K562 (cell line): ENCODE data around the gene ITPRIPL1. TPM values are rescaled to one million over a fixed set of nuclear protein-coding genes. Genes with fewer than 3 reads are reported as not detected.

Experiments used
- ATAC-seq: fragments of 200-7000 bp; cut with Tn5 transposase; 3 replicates; pipeline ENCODE4 v1.9.1; 2020; ENCODE audit warnings: moderate library complexity
- BruUV-seq: library from RNA; stranded (reverse); fragments of 400-500 nt; replicated peaks from 2 replicates; lab custom pipeline; 2021; lab: Mats Ljungman, UMichigan
- CTCF ChIA-PET: fragments of 300-600 bp; formaldehyde crosslinking; extraction: SDS; loops from one replicate; lab custom pipeline; 2021; ENCODE audit warnings: low intra/inter-chr PET ratio; lab: Yijun Ruan, JAX
- POLR2A ChIA-PET: fragments of 300-600, 350-650 bp; sonication (Branson Sonifier 250); formaldehyde crosslinking; extraction: SDS; loops from one replicate; lab custom pipeline; 2021; ENCODE audit warnings: antibody characterized with exemption, inconsistent platforms; lab: Yijun Ruan, JAX
- DNase-seq, 4 experiments: peaks; one replicate each; pipeline versions ENCODE4 v3.0.0 to v3.0.0-alpha.2; 2011 to 2018; ENCODE audit warnings: low spot score in 3 of 4, mixed read lengths in 3 of 4; ENCODE audit errors: extremely low read depth in 1 of 4
- FAIRE-seq: peaks from 2 replicates; lab custom pipeline; 2011; peaks lifted over from hg19 to GRCh38; lab: Jason Lieb, UNC
- H2AFZ ChIP-seq: 2 replicates; pipeline ENCODE4 v1.6.0; 2011; ENCODE audit warnings: low read depth, low read length, control low read depth, inconsistent platforms
- H3K27ac ChIP-seq: fragments of 200-600 bp; 3 replicates; pipeline ENCODE4 v1.8.0; 2011; ENCODE audit warnings: low read depth, mild to moderate bottlenecking, control low read depth, inconsistent platforms, low read length, moderate library complexity, mixed read lengths; ENCODE audit errors: extremely low read depth
- H3K27me3 ChIP-seq, 2 experiments: fragments of 300-600 bp in 1 of 2; 2 replicates in 1 of 2; 3 replicates in 1 of 2; pipeline versions ENCODE4 v1.6.0 to v1.8.0; 2011; ENCODE audit warnings: inconsistent platforms in 2 of 2, low read length in 2 of 2, mild to moderate bottlenecking in 1 of 2, mixed read lengths in 1 of 2, moderate library complexity in 1 of 2; ENCODE audit not compliant: control insufficient read depth in 2 of 2, insufficient read depth in 2 of 2
- H3K36me3 ChIP-seq: fragments of 300-600 bp; 3 replicates; pipeline ENCODE4 v1.8.0; 2011; ENCODE audit warnings: mild to moderate bottlenecking, low read length, inconsistent platforms; ENCODE audit not compliant: control insufficient read depth, insufficient read depth
- H3K4me1 ChIP-seq, 2 experiments: fragments of 200-600 bp in 1 of 2; replicated peaks in 1 of 2; 2 replicates in 1 of 2; 3 replicates in 1 of 2; pipeline versions ENCODE4 v1.5.1 to v1.8.0; 2011; ENCODE audit warnings: inconsistent platforms in 2 of 2, low read length in 2 of 2, mild to moderate bottlenecking in 1 of 2, mixed read lengths in 1 of 2, moderate library complexity in 1 of 2; ENCODE audit not compliant: control insufficient read depth in 2 of 2, insufficient read depth in 2 of 2
- H3K4me2 ChIP-seq: 2 replicates; pipeline ENCODE4 v1.6.1; 2011; ENCODE audit warnings: low read length, control low read depth, inconsistent platforms, mixed read lengths; ENCODE audit not compliant: insufficient read depth
- H3K4me3 ChIP-seq: fragments of 200-600 bp; sonication (generic), shearing (Covaris generic); 2 replicates; pipeline ENCODE4 v1.5.1; 2016; ENCODE audit warnings: control low read depth, inconsistent platforms
- H3K79me2 ChIP-seq: fragments of 200-600 bp; 3 replicates; pipeline ENCODE4 v1.8.0; 2011; ENCODE audit warnings: low read length, inconsistent platforms; ENCODE audit not compliant: control insufficient read depth, insufficient read depth
- H3K9ac ChIP-seq, 2 experiments: 2 replicates each; pipeline versions ENCODE4 v1.6.0 to v1.6.1; 2011; ENCODE audit warnings: low read depth in 2 of 2, low read length in 2 of 2, control low read depth in 1 of 2, inconsistent platforms in 1 of 2, mild to moderate bottlenecking in 1 of 2, mixed read lengths in 1 of 2; ENCODE audit not compliant: insufficient read depth in 1 of 2
- H3K9me1 ChIP-seq: one replicate; pipeline ENCODE4 v1.6.0; 2011; ENCODE audit warnings: inconsistent platforms, mild to moderate bottlenecking, low read length, moderate library complexity; ENCODE audit not compliant: control insufficient read depth, insufficient read depth
- H3K9me3 ChIP-seq: replicated peaks from 2 replicates; pipeline ENCODE4 v1.5.1; 2011; ENCODE audit warnings: low read depth, low read length, inconsistent platforms; ENCODE audit not compliant: control insufficient read depth, insufficient read depth
- H4K20me1 ChIP-seq: replicated peaks from 2 replicates; pipeline ENCODE4 v1.6.1; 2011; ENCODE audit warnings: low read length, inconsistent platforms, mixed read lengths; ENCODE audit not compliant: control insufficient read depth, insufficient read depth
- BRCA1 ChIP-seq, 2 experiments: fragments of 450-650 bp in 1 of 2; sonication (generic) in 1 of 2; formaldehyde crosslinking in 1 of 2; IDR thresholded peaks; 2 replicates each; pipeline versions ENCODE4 v1.5.0 to v1.6.1; 2017 to 2020; ENCODE audit warnings: mild to moderate bottlenecking in 1 of 2, missing genetic modification reagents in 1 of 2
- CEBPB ChIP-seq: fragments of 450-650 bp; IDR thresholded peaks from 2 replicates; pipeline ENCODE4 v1.6.1; 2016; ENCODE audit warnings: missing genetic modification characterization, missing compliant biosample characterization
- CEBPG ChIP-seq, 3 experiments: fragments of 200-800 bp in 1 of 3; sonication (Bioruptor generic) in 1 of 3; sonication (generic) in 1 of 3; formaldehyde crosslinking in 1 of 3; IDR thresholded peaks in 2 of 3; conservative IDR thresholded peaks in 1 of 3; 2 replicates each; pipeline versions ENCODE4 v1.6.1 to v1.8.0; 2016 to 2022; ENCODE audit warnings: missing compliant biosample characterization in 2 of 3, missing genetic modification characterization in 2 of 3, mild to moderate bottlenecking in 1 of 3, missing genetic modification reagents in 1 of 3
- ELK3 ChIP-seq: fragments of 450-650 bp; formaldehyde crosslinking; IDR thresholded peaks from 2 replicates; pipeline ENCODE4 v1.4.0; 2020; ENCODE audit warnings: mild to moderate bottlenecking
- FOXK2 ChIP-seq, 2 experiments: fragments of 450-650 bp; IDR thresholded peaks in 1 of 2; conservative IDR thresholded peaks in 1 of 2; 2 replicates each; pipeline ENCODE4 v1.6.1; 2016; ENCODE audit warnings: low read depth in 2 of 2, mild to moderate bottlenecking in 1 of 2
- RBM22 ChIP-seq: fragments of 200-400 bp; formaldehyde crosslinking; IDR thresholded peaks from 2 replicates; pipeline ENCODE4 v1.6.1; 2018; ENCODE audit warnings: low read length, low read depth; ENCODE audit not compliant: poor library complexity, severe bottlenecking
- SMAD2 ChIP-seq: fragments of 150-350 bp; IDR thresholded peaks from 2 replicates; pipeline ENCODE4 v1.6.1; 2014; ENCODE audit warnings: low read depth, mild to moderate bottlenecking, low read length
- SMARCE1 ChIP-seq: fragments of 450-650 bp; IDR thresholded peaks from 2 replicates; pipeline ENCODE4 v1.7.1; 2016; ENCODE audit warnings: mild to moderate bottlenecking
- ZMIZ1 ChIP-seq, 2 experiments: fragments of 150-350 bp in 1 of 2; IDR thresholded peaks; 2 replicates each; pipeline ENCODE4 v1.6.1; 2012 to 2016; ENCODE audit warnings: low read depth in 2 of 2, low read length in 2 of 2, mild to moderate bottlenecking in 1 of 2, moderate library complexity in 1 of 2
- ZNF23 ChIP-seq: fragments of 250-450 bp; sonication (Bioruptor Pico); IDR thresholded peaks from 2 replicates; pipeline ENCODE4 v1.4.0; 2020; ENCODE audit warnings: mild to moderate bottlenecking
- whole genome bisulfite sequencing: fragments of 100-300 bp; shearing (Covaris generic); methylation state at CpG from one replicate; pipeline ENCODE4 v1.1.6; 2016; ENCODE audit warnings: low coverage, mixed read lengths; ENCODE audit not compliant: insufficient coverage; ENCODE audit errors: missing lambda C conversion rate; 5-methylcytosine and 5-hydroxymethylcytosine counted together
- in situ Hi-C: fragments of 300-500 bp; cut with MboI; formaldehyde crosslinking; loops from 4 replicates; pipeline ENCODE4 v1.15.0; 2018; ENCODE audit warnings: inconsistent platforms, mixed read lengths
- intact Hi-C: fragments of 100-400 bp; cut with micrococcal nuclease; formaldehyde crosslinking; loops from 2 replicates; pipeline ENCODE4 v1.14.2; 2022
- polyA plus RNA-seq, 8 experiments: library from polyadenylated mRNA; depleted of rRNA in 4 of 8; stranded (reverse) in 5 of 8; unstranded in 3 of 8; fragments of >200 nt; fragmentation: Nextera tagmentation in 2 of 8; fragmentation: Illumina TruSeq in 1 of 8; extraction: Ambion mirVana in 2 of 8; extraction: Trizol in 1 of 8; gene quantifications; 2 replicates each; pipeline versions ENCODE4 v1.2.1 to v1.2.3, GENCODE V29; 2011 to 2014; ENCODE audit warnings: inconsistent platforms in 1 of 8, missing spikeins in 1 of 8
- total RNA-seq, 7 experiments: library from RNA; depleted of rRNA in 6 of 7; stranded (reverse); fragments of >200 nt in 6 of 7; fragmentation: Illumina TruSeq in 2 of 7; extraction: Trizol in 2 of 7; gene quantifications; 2 replicates each; pipeline versions ENCODE4 v1.2.1 to v1.2.3, GENCODE V29; 2011 to 2021; ENCODE audit warnings: low replicate concordance in 1 of 7
- TF ChIP-seq, protein P1 (sequence below): fragments of 150-350 bp; conservative IDR thresholded peaks from 2 replicates; pipeline ENCODE4 v1.6.1; 2014; ENCODE audit warnings: low read length

ITPRIPL1 gene
- total and polyA plus RNA-seq, 9 of the 15 experiments (the other 6 are each of a cell fraction or from before 2014, with no cell fraction given): 0.99 to 9.0 (median 6.4) TPM

DNA sequence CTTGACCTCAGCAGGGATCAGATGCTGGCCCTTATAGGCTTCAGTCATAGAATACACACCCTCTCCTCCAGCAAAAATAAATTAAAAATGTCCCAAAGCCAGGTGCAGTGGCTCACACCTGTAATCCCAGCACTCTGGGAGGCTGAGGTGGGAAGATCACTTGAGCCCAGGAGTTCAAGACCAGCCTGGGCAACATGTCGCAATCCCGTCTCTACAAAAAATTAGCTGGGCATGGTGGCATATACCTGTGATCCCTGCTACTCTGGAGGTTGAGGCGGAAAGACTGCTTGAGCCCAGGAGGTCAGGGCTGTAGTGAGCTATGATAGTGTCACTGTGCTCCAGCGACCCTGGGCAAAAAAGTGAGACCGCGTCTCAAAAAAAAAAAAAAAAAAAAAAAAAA is 4.8 kb downstream of the ITPRIPL1 start:
- no peak overlapping the region for H3K9ac ChIP-seq
- no peak for ATAC-seq
- H3K27me3 ChIP-seq: no peaks in the 10 kb centered on the region
- no peak overlapping the region for H3K27ac ChIP-seq
- peaks cover 22% of the 10 kb centered on the region for H3K79me2 ChIP-seq
- CTCF ChIA-PET: no interaction called here
- H3K36me3 ChIP-seq: peaks cover 19% of the 10 kb centered on the region; the same call in 2 of the 3 replicates
- in situ Hi-C loops: no loop called here
- FAIRE-seq: no peak
- no peak for TF ChIP-seq RBM22
- no peak for TF ChIP-seq CEBPG (CRISPR knock-in tag; IDR thresholded peaks at IDR 0.05)
- peak in 1 of 2 experiments; percentile 74; a peak in 2 of 4 replicates for TF ChIP-seq CEBPG (tag; conservative IDR thresholded peaks at IDR 0.05 in 1 of 2, IDR thresholded peaks at IDR 0.05 in 1 of 2)
- no peak for TF ChIP-seq FOXK2 (conservative IDR thresholded peaks at IDR 0.05 in 1 of 2, IDR thresholded peaks at IDR 0.05 in 1 of 2; ENCODE audit: low read depth in 2 of 2)
- no peak for TF ChIP-seq SMARCE1
- no peak for TF ChIP-seq ZMIZ1 (IDR thresholded peaks at IDR 0.05; ENCODE audit: low read depth in 2 of 2, low read length in 2 of 2)
- no peak for TF ChIP-seq BRCA1 (IDR thresholded peaks at IDR 0.05)
- no peak for TF ChIP-seq BRCA1 (CRISPR knock-in tag; IDR thresholded peaks at IDR 0.05)
- TF ChIP-seq CEBPB (tag): peak; percentile 71
- no peak for TF ChIP-seq ELK3 (CRISPR knock-in tag)
- TF ChIP-seq SMAD2: no peak
- TF ChIP-seq ZNF23: no peak
- TF ChIP-seq, protein P1, sequence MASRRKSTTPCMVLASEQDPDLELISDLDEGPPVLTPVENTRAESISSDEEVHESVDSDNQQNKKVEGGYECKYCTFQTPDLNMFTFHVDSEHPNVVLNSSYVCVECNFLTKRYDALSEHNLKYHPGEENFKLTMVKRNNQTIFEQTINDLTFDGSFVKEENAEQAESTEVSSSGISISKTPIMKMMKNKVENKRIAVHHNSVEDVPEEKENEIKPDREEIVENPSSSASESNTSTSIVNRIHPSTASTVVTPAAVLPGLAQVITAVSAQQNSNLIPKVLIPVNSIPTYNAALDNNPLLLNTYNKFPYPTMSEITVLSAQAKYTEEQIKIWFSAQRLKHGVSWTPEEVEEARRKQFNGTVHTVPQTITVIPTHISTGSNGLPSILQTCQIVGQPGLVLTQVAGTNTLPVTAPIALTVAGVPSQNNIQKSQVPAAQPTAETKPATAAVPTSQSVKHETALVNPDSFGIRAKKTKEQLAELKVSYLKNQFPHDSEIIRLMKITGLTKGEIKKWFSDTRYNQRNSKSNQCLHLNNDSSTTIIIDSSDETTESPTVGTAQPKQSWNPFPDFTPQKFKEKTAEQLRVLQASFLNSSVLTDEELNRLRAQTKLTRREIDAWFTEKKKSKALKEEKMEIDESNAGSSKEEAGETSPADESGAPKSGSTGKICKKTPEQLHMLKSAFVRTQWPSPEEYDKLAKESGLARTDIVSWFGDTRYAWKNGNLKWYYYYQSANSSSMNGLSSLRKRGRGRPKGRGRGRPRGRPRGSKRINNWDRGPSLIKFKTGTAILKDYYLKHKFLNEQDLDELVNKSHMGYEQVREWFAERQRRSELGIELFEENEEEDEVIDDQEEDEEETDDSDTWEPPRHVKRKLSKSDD: no peak
- TF ChIP-seq, all 486 proteins: peak for 2
- intact Hi-C loops: no loop called here
- no peak for DNase-seq
- peaks cover 12 to 24% of the 10 kb centered on the region in 2 experiments; a peak in 4 of 5 replicates for H3K4me1 ChIP-seq
- no peak overlapping the region for H2AFZ ChIP-seq
- no TSS peak for BruUV-seq
- WGBS: 96% methylated on average over 2 of the region's 6 CpGs
- no peaks in the 10 kb centered on the region for H3K9me1 ChIP-seq
- no peak overlapping the region for H3K4me2 ChIP-seq
- no peak overlapping the region for H3K4me3 ChIP-seq
- POLR2A ChIA-PET: interaction anchor here (0.6 kb wide), 1 partner anchor 31 kb away, joined by 3 read pairs; no protein-coding TSS in a partner anchor
- no peaks in the 10 kb centered on the region for H4K20me1 ChIP-seq
- H3K9me3 ChIP-seq: no peaks in the 10 kb centered on the region
